GM18499 (cell line): Measurements from ENCODE around the gene IGFL2.
"Not testable (repeated sequence)": the region's sequence is repeated elsewhere in the genome, so short reads cannot be mapped to it uniquely, and the experiment has no call there.

Source experiments
- ATAC-seq: cut with Tn5 transposase; IDR thresholded peaks from one replicate; pipeline ENCODE4 v1.9.1; 2021; ENCODE audit warnings: moderate number of reproducible peaks; ENCODE audit not compliant: insufficient read depth, unreplicated experiment

The IGFL2 gene

GRCh38 chr19:46147791-46148288, at the start of gene IGFL2:
Gene IGFL2 (plus strand): TSS chr19:46148238. CDS start chr19:46148279, 41 bp downstream.
- no peak for ATAC-seq

- no peak for ATAC-seq
Observed at GRCh38 chr19:46100344-46100743, 47.7 kb upstream of the IGFL2 start.

- no peak for ATAC-seq
Observed at GRCh38 chr19:46101293-46101692, 46.7 kb upstream of the IGFL2 start.

GRCh38 chr19:46102333-46102732, 45.7 kb upstream of the IGFL2 start:
- not testable (repeated sequence) for ATAC-seq

- no peak for ATAC-seq
Observed at GRCh38 chr19:46107371-46107770, 40.7 kb upstream of the IGFL2 start.

GRCh38 chr19:46109876-46110275, 38.2 kb upstream of the IGFL2 start:
- no peak for ATAC-seq

GRCh38 chr19:46111376-46111775, 36.7 kb upstream of the IGFL2 start:
- no peak for ATAC-seq

- no peak for ATAC-seq
Observed at GRCh38 chr19:46112527-46112926, 35.5 kb upstream of the IGFL2 start.

GRCh38 chr19:46113726-46114125, 34.3 kb upstream of the IGFL2 start:
- ATAC-seq: no peak

- ATAC-seq: no peak
Observed at GRCh38 chr19:46115396-46116106, 32.5 kb upstream of the IGFL2 start.

GRCh38 chr19:46116121-46116520, 31.9 kb upstream of the IGFL2 start:
- no peak for ATAC-seq

- ATAC-seq: no peak
Observed at GRCh38 chr19:46118136-46118535, 29.9 kb upstream of the IGFL2 start.

GRCh38 chr19:46124638-46125115, 23.4 kb upstream of the IGFL2 start, which contains the start of gene IGFL3:
Gene IGFL3 (minus strand): TSS chr19:46124688. CDS start chr19:46124649, 39 bp downstream.
- no peak for ATAC-seq

- no peak for ATAC-seq
Observed at GRCh38 chr19:46125447-46125846, 22.6 kb upstream of the IGFL2 start.

- no peak for ATAC-seq
Observed at GRCh38 chr19:46126086-46126580, 21.9 kb upstream of the IGFL2 start.

- ATAC-seq: no peak
Observed at GRCh38 chr19:46131485-46132143, 16.4 kb upstream of the IGFL2 start.

GRCh38 chr19:46132508-46133100, 15.4 kb upstream of the IGFL2 start:
- no peak for ATAC-seq

- ATAC-seq: no peak
Observed at GRCh38 chr19:46133101-46133627, 14.9 kb upstream of the IGFL2 start.

GRCh38 chr19:46133777-46134241, 14.2 kb upstream of the IGFL2 start:
- no peak for ATAC-seq

GRCh38 chr19:46134527-46134926, 13.5 kb upstream of the IGFL2 start:
- no peak for ATAC-seq
